Left kidney (tissue), 2 donors: ENCODE measurements around the gene NEK10. TPM values are rescaled to one million over a fixed set of nuclear protein-coding genes. Genes with fewer than 3 reads are reported as not detected.

Source experiments
- DNase-seq: peaks from one replicate; pipeline ENCODE4 v3.0.0-alpha.2; 2013
- polyA plus RNA-seq: library from polyadenylated mRNA; unstranded; fragments of 120-200 nt; gene quantifications from one replicate; pipeline ENCODE4 v1.2.1, GENCODE V29; 2013; ENCODE audit not compliant: insufficient read length

NEK10 gene
- polyA plus RNA-seq, 1 donor: 2.3 TPM

GRCh38 chr3:27105904-27106303, 263.3 kb downstream of the NEK10 start:
- no peak for DNase-seq

DNA sequence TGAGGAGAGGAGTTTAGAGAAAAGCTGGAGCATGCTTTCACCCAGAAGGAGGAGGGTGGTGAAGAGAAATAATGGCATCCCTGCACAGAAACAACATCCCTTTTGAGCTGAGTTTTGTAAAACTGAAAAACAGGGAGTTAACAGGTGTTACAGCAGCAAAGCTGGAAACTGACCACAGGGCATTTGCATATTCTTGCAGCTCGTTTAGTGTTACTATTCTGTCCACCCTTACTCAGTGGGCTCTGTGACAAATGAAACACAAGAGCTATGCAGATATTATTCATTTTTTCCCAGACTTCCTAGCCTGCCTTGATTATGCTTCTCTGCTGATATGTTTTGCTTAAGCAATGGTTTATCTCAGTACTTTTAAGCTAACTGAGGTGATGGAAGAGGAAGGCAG, 272.0 kb downstream of the NEK10 start:
- DNase-seq: no peak

GRCh38 chr3:27095553-27096222, 273.5 kb downstream of the NEK10 start:
- no peak for DNase-seq

DNA sequence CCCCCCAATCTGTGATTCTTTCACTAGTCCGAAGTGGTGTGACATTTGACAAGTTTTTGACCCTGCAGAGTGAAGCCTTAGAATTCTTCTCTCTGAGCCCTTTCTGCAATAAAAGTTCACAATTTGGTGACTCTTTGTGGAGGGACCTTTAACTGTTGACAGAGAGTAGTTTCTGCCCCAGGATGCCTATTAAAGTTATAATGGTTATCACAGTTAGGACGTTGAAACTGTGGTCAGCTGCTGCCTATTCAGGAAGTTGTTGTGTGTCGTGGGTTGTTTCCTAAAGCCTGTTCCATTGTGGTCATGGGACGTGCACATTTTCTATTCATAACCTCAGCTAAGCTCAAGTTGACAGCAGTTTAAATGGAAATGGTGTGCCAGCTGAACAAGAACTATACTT, 274.5 kb downstream of the NEK10 start:
- no peak for DNase-seq

GRCh38 chr3:27093771-27094170, 275.4 kb downstream of the NEK10 start:
- DNase-seq: no peak

DNA sequence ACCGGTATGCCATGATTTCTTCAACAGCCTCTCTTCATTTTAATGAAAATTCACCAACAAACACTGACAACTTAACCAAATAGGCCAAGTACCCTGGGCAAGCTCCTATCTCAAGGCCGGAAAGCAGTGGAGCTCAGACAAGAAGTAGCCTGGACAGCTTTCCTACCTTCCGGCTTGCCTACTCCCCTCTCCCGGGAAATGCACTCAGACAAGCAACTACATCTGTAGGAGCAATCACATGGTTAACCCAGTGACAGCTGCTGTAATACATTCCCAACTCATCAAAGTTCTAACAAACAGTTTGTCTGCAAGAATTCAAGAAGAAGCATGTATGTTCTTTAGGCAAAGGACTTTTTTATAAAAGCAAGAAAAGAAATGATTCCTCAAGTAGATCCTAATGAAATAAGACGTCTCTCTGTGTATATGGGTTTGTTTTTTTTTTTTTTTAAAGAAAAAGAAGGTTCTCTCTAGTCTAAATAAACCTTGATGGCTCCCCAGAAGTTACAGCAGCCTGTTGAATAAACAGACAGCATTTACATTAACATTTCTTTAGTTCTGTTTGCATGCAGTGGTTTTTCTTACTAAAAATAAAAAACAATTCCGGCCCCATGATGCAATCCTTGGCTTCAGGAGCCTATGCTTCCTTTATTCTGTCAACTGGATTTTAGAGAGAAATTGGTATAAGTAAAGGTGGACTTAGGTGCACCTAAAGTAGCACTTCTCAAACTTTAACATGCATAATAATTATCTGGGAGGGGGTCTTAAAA, 278.7 kb downstream of the NEK10 start:
- DNase-seq: no peak

DNA sequence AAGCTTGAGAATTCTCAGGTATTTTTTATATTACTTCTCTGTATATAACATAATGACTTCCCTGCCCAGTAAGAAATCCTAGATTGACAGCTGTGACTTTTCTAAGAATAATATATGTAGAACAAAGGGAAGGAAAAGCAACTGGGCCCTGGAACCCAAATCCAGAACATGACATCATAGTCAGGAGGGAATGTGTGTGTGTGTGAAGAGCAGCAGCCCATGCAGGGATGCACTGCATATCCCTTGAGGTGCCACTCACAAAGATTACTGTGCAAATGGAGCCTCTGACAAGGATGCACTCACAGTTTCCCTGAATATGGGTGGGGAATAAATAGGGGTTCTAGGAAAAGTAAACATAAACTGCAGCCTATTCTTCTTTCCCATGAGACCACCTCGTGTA, 279.5 kb downstream of the NEK10 start:
- DNase-seq: no peak

GRCh38 chr3:27089068-27089467, 280.1 kb downstream of the NEK10 start:
- DNase-seq: no peak

DNA sequence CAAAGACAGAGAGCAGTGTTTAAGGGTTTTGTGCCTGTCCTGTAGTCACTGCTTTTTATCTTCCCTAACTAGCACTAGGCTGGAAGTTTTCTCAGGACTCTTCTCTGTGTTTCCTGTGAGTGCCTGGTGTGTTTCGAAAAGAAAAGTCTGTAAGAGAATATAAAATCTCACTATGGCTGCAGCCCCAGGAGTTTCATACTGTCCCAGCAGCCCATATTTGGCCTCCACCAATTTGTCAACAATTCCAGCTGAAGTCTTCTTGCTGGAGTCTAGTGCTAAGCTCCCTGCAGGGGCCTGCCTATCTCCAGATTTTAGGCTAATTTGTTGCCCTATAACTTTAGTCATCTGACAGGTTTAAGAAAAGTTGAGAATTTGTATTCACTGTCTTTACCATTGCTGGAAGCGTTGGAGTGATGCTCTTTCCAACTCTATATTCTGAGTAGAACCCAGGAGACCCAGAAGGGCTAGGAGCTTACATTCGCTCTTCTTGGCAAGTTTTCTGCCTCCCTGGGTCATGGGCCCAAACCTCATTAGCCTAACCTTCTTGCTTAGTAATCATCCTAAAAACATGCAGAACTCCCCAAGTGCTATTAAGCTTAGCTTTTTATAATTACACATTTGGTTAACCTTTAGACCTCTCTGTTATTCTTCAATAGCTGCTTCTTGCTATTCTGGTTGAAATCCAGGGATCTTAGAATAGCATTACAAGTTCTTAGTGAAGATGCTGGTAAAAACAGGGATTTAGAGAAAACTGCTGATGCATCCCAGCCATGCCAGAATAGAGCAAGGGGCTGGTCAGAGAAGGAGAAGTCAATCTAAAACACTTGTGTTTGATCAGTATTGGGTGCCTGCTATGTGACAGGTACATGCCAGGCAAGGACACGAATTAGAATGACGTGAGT, 283.1 kb downstream of the NEK10 start:
- no peak for DNase-seq

DNA sequence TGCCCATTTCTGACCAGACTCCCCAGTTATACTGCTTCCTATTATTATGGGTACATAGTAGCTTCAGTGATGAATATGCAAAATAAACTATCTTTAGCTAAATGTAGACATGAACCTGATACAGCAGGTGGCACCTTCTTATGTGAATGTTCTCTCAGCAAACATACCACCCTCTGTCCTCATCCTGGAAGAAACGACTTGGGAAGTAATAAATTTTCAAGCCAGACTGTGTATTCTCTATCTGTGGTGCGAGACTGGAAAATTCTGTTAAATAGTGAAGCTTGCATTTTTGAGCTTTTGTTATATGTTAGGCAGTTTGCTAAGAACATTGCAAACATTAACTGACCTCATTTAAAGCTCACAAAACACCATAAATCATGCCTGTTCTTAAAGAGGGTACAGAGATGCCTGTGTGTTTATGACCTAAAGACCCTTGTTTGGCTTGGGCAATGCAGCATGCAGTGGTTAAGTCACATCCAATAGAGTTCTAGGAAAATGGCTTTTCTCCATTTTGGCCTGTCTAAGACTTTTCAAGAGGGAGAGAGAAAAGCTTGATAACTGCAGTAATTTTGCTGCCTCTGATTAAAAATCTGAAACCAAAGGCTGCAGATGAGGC, 287.1 kb downstream of the NEK10 start:
- peak; percentile 22 for DNase-seq

- DNase-seq: no peak
Measured at GRCh38 chr3:27081566-27081965, 287.6 kb downstream of the NEK10 start.

GRCh38 chr3:27080258-27080525, 289.0 kb downstream of the NEK10 start:
- DNase-seq: no peak

GRCh38 chr3:27079427-27080257, 289.5 kb downstream of the NEK10 start:
- DNase-seq: no peak

DNA sequence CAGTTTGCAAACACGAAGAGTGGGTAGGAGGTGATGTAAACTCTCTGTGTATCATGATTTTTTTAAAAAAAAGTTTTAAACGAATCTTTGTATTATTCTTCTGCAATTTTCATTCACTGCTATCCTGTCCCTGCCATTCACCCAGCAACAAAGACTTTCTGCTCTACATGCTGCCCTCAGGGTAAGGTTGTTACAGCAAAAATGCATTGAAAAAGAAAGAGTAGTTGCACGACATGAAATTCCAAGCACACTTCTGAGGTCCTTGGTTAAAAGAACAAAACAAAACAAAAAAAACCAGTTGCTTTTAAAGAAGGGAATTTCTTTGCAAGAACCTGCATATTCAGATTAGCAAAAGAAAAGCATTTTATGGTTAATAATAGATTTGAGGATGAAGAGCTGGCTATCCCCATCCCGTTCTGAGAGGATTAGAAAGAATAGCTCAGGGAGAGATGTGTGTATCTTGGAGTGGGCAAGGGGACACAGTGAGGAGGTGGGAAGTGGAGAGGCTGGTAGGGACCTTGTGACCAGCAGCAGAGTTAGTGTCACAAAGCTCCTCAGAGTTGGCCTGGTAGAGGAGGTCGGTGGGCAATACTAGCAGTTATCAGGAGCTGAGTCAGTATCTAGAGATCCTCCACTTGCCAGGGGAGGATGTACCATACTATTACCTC, 290.8 kb downstream of the NEK10 start:
- DNase-seq: no peak

DNA sequence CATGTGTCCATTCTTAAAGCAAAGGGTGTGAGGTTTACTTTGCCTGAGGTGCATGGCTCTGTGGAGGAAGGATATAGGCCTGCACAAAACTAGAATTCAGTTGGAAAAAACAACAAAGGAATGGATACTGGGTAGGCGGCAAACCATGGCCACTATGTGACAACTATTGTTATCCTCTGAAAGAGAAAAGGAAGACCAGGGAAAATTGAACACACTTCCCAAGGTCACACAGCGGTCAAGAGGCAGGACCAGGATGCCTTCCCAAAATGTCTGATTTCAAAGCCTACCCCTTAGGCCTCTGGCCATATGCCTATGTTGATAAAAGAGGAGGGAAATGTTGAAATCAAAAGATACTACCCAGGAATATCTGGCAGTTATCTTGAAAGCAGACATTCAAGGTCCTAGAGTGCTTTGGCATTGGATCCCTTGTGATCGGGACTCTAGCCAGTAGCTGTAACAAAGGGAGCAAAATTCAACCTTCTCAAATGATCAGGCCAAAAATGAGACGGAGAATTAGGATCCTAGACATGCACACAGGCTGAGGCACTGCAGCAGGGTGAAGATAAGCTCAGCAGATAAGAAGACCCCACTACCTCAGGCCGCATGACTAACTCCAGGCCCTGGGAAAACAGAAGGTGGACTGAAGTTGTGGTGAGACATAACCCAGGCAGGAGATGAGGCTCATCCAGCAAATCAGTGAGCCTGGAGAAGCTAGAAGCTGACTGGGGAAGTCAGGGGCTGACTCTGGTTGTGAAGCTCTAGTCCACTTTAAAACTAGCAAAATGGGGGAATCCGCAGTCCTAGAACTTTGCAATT, 292.2 kb downstream of the NEK10 start:
- DNase-seq: no peak

GRCh38 chr3:27074914-27075313, 294.3 kb downstream of the NEK10 start:
- no peak for DNase-seq

GRCh38 chr3:27073912-27074311, 295.3 kb downstream of the NEK10 start:
- DNase-seq: no peak

DNA sequence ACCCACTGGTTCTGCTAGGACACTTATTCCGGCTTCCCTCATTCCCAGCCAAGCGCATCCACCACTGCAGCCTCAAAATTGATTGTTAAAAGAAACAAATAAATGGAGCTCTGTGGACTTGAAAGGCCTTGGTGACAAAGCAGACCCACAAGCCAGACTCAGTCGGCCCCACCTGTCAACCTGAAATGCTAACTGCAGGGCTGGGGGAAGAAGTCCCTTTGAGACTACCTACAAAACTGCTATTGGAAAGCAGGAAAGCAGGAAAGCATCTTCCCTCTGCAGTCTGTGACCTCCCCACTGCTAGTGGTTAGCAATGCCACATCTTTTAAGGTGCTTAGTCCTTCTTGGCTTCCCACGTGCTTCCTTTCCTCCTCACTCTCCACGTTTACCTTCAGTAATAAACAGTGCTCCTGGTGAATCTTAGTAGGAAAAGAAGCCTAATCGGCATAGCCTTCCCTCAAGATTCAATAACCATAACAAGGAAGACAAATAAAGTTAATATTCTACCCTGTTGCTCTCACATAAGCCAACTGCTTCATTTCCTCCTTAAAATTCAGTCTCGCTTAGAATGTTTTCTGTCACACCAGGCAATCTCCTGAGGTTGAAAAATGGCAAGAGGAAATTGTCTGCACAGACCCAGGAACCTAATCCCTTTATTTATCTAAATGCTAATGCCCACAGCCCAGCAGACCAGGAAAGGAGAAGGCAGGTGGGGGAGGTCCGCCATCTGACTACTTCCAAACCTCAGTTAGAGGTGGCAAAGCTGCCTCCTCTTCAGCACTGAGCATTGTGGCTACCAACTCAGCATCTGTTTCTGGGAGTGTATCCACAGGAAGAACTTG, 296.2 kb downstream of the NEK10 start:
- DNase-seq: peak; percentile 59

- no peak for DNase-seq
Measured at GRCh38 chr3:27060336-27060735, 308.8 kb downstream of the NEK10 start.
